C4-2B (cell line): ENCODE results near the gene FAM83F.

Experiments
- CTCF ChIP-seq: fragments of 450-650 bp; conservative IDR thresholded peaks from 2 replicates; pipeline ENCODE4 v1.5.1; 2017; ENCODE audit warnings: mild to moderate bottlenecking
- ZFX ChIP-seq: fragments of 450-650 bp; IDR thresholded peaks from 2 replicates; pipeline ENCODE4 v1.6.1; 2017

GRCh38 chr22:39955675-39956074 lies 39.1 kb upstream of the FAM83F start:
- TF ChIP-seq CTCF (no peak), ZFX (no peak)
